ENCODE measurements around the gene EPC1.

The EPC1 gene

GRCh38 chr10:32265756-32266155 is 81.2 kb downstream of the EPC1 start:
- WGBS, 2 donors (ENCODE audit: extremely low coverage in 2 of 2, insufficient read length in 2 of 2, insufficient replicate concordance in 1 of 2) = no CpG with 5 or more reads among the region's 2 CpGs
- H4K8ac ChIP-seq (ENCODE audit: low read depth, low read length) = no peak overlapping the region
- no peak for DNase-seq (ENCODE audit: low spot score)
- no peak overlapping the region for H3K18ac ChIP-seq (ENCODE audit: low read length)
- H3K4me3 ChIP-seq (ENCODE audit: low read length in 2 of 2) = no peak overlapping the region
- H2BK120ac ChIP-seq (ENCODE audit: low read depth, low read length) = no peak overlapping the region
- H4K91ac ChIP-seq (ENCODE audit: low read depth, low read length, poor library complexity) = no peak overlapping the region
- no peak overlapping the region for H3K9ac ChIP-seq (ENCODE audit: low read depth, low read length, poor library complexity)
- H3K23ac ChIP-seq (ENCODE audit: low read depth, low read length, poor library complexity) = no peak overlapping the region
- H3K4ac ChIP-seq (ENCODE audit: low read length) = no peak overlapping the region
- no peaks in the 10 kb centered on the region for H3K4me1 ChIP-seq (ENCODE audit: control insufficient read depth in 2 of 2, insufficient read depth in 1 of 2, low read depth in 1 of 2, low read length in 2 of 2)
- H2BK15ac ChIP-seq (ENCODE audit: low read length) = no peak overlapping the region
- H2BK12ac ChIP-seq (ENCODE audit: low read length) = no peak overlapping the region
- no peak overlapping the region for H2AK5ac ChIP-seq (ENCODE audit: low read depth, low read length)
- H2BK5ac ChIP-seq (ENCODE audit: low read length) = no peak overlapping the region
- no peaks in the 10 kb centered on the region for H3K79me1 ChIP-seq (ENCODE audit: low read depth, low read length)
- H3K14ac ChIP-seq (ENCODE audit: low read length) = no peak overlapping the region
- no peak overlapping the region for H3K27ac ChIP-seq (replicated peaks; ENCODE audit: low read length)
- no peak overlapping the region for H3K4me2 ChIP-seq (ENCODE audit: insufficient read depth, low read length, poor library complexity, severe bottlenecking)
- H3K27me3 ChIP-seq (ENCODE audit: control insufficient read depth in 3 of 3, insufficient read depth in 3 of 3, low read depth in 1 of 3, low read length in 3 of 3) = no peaks in the 10 kb centered on the region
- H3K36me3 ChIP-seq (replicated peaks in 1 of 2; ENCODE audit: control insufficient read depth in 2 of 2, insufficient read depth in 2 of 2, low read length in 2 of 2) = peaks cover 7 to 43% of the 10 kb centered on the region in 2 donors
- H2AFZ ChIP-seq (ENCODE audit: low read length) = no peak overlapping the region
- peaks cover 2 to 10% of the 10 kb centered on the region in 2 donors for H3K9me3 ChIP-seq (replicated peaks in 1 of 2; ENCODE audit: control insufficient read depth in 2 of 2, insufficient read depth in 1 of 2, low read depth in 1 of 2, low read length in 2 of 2)

DNA sequence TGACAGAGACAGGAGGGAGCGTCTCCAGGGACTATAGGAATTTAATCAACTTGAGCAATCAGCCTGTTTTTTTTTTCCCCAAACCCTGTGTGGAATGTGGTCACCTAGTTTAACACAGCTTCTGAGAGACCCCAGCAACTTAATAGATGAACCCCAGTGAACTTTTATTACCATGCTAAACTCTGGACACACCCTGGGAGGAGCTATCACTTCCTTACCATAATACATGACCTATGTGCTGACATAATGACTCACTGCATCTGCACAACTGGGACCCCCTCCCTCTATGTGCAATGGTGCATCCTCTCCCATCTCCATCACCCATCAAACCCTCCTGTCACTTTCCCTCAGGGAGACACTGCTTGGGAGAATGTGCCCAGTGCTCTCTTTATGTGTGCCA is 83.7 kb downstream of the EPC1 start:
- Histone ChIP-seq H3K4me2 (ENCODE audit: insufficient read depth, low read length, poor library complexity, severe bottlenecking) (no peak overlapping the region), H2AFZ (ENCODE audit: low read length) (no peak overlapping the region), H3K18ac (ENCODE audit: low read length) (no peak overlapping the region), H3K4me1 (ENCODE audit: control insufficient read depth in 2 of 2, insufficient read depth in 1 of 2, low read depth in 1 of 2, low read length in 2 of 2) (no peaks in the 10 kb centered on the region), H3K23ac (ENCODE audit: low read depth, low read length, poor library complexity) (no peak overlapping the region), H3K4ac (ENCODE audit: low read length) (no peak overlapping the region), H3K36me3 (replicated peaks in 1 of 2; ENCODE audit: control insufficient read depth in 2 of 2, insufficient read depth in 2 of 2, low read length in 2 of 2) (peaks cover 2 to 19% of the 10 kb centered on the region in 2 donors), H3K27ac (replicated peaks; ENCODE audit: low read length) (no peak overlapping the region), H3K4me3 (ENCODE audit: low read length in 2 of 2) (no peak overlapping the region), H3K14ac (ENCODE audit: low read length) (no peak overlapping the region), H3K27me3 (ENCODE audit: control insufficient read depth in 3 of 3, insufficient read depth in 3 of 3, low read depth in 1 of 3, low read length in 3 of 3) (no peaks in the 10 kb centered on the region), H4K8ac (ENCODE audit: low read depth, low read length) (no peak overlapping the region), H2BK120ac (ENCODE audit: low read depth, low read length) (no peak overlapping the region), H2BK12ac (ENCODE audit: low read length) (no peak overlapping the region), H3K9me3 (replicated peaks in 1 of 2; ENCODE audit: control insufficient read depth in 2 of 2, insufficient read depth in 1 of 2, low read depth in 1 of 2, low read length in 2 of 2) (peaks cover 0 to 4% of the 10 kb centered on the region in 2 donors), H3K9ac (ENCODE audit: low read depth, low read length, poor library complexity) (no peak overlapping the region), H2BK15ac (ENCODE audit: low read length) (no peak overlapping the region), H2BK5ac (ENCODE audit: low read length) (no peak overlapping the region), H3K79me1 (ENCODE audit: low read depth, low read length) (no peaks in the 10 kb centered on the region), H4K91ac (ENCODE audit: low read depth, low read length, poor library complexity) (no peak overlapping the region), H2AK5ac (ENCODE audit: low read depth, low read length) (no peak overlapping the region)
- DNase-seq (ENCODE audit: low spot score) = no peak
- no CpG with 5 or more reads among the region's 1 CpG for WGBS, 2 donors (ENCODE audit: extremely low coverage in 2 of 2, insufficient read length in 2 of 2, insufficient replicate concordance in 1 of 2)

GRCh38 chr10:32259551-32259950 is 87.4 kb downstream of the EPC1 start:
- no peak overlapping the region for H3K27ac ChIP-seq (replicated peaks; ENCODE audit: low read length)
- no peak overlapping the region for H2BK120ac ChIP-seq (ENCODE audit: low read depth, low read length)
- no peaks in the 10 kb centered on the region for H3K9me3 ChIP-seq (replicated peaks in 1 of 2; ENCODE audit: control insufficient read depth in 2 of 2, insufficient read depth in 1 of 2, low read depth in 1 of 2, low read length in 2 of 2)
- no CpG with 5 or more reads among the region's 4 CpGs for WGBS, 2 donors (ENCODE audit: extremely low coverage in 2 of 2, insufficient read length in 2 of 2, insufficient replicate concordance in 1 of 2)
- H3K4me2 ChIP-seq (ENCODE audit: insufficient read depth, low read length, poor library complexity, severe bottlenecking) = no peak overlapping the region
- no peak overlapping the region for H3K9ac ChIP-seq (ENCODE audit: low read depth, low read length, poor library complexity)
- no peak overlapping the region for H2BK12ac ChIP-seq (ENCODE audit: low read length)
- no peak overlapping the region for H3K23ac ChIP-seq (ENCODE audit: low read depth, low read length, poor library complexity)
- DNase-seq (ENCODE audit: low spot score) = no peak
- H2AK5ac ChIP-seq (ENCODE audit: low read depth, low read length) = no peak overlapping the region
- H2BK15ac ChIP-seq (ENCODE audit: low read length) = no peak overlapping the region
- no peak overlapping the region for H2BK5ac ChIP-seq (ENCODE audit: low read length)
- H3K4ac ChIP-seq (ENCODE audit: low read length) = no peak overlapping the region
- no peaks in the 10 kb centered on the region for H3K79me1 ChIP-seq (ENCODE audit: low read depth, low read length)
- no peaks in the 10 kb centered on the region for H3K27me3 ChIP-seq (ENCODE audit: control insufficient read depth in 3 of 3, insufficient read depth in 3 of 3, low read depth in 1 of 3, low read length in 3 of 3)
- no peak overlapping the region for H4K8ac ChIP-seq (ENCODE audit: low read depth, low read length)
- no peak overlapping the region for H4K91ac ChIP-seq (ENCODE audit: low read depth, low read length, poor library complexity)
- no peak overlapping the region for H3K4me3 ChIP-seq (ENCODE audit: low read length in 2 of 2)
- no peaks in the 10 kb centered on the region for H3K4me1 ChIP-seq (ENCODE audit: control insufficient read depth in 2 of 2, insufficient read depth in 1 of 2, low read depth in 1 of 2, low read length in 2 of 2)
- H3K36me3 ChIP-seq (replicated peaks in 1 of 2; ENCODE audit: control insufficient read depth in 2 of 2, insufficient read depth in 2 of 2, low read length in 2 of 2) = no peaks in the 10 kb centered on the region
- H2AFZ ChIP-seq (ENCODE audit: low read length) = no peak overlapping the region
- H3K18ac ChIP-seq (ENCODE audit: low read length) = no peak overlapping the region
- H3K14ac ChIP-seq (ENCODE audit: low read length) = no peak overlapping the region

GRCh38 chr10:32256613-32257437 is 90.1 kb downstream of the EPC1 start:
- H2BK5ac ChIP-seq (ENCODE audit: low read length) = no peak overlapping the region
- no peak overlapping the region for H3K4me2 ChIP-seq (ENCODE audit: insufficient read depth, low read length, poor library complexity, severe bottlenecking)
- no peak overlapping the region for H3K9ac ChIP-seq (ENCODE audit: low read depth, low read length, poor library complexity)
- H3K4ac ChIP-seq (ENCODE audit: low read length) = no peak overlapping the region
- no peak overlapping the region for H4K8ac ChIP-seq (ENCODE audit: low read depth, low read length)
- H3K4me1 ChIP-seq (ENCODE audit: control insufficient read depth in 2 of 2, insufficient read depth in 1 of 2, low read depth in 1 of 2, low read length in 2 of 2) = no peaks in the 10 kb centered on the region
- no peak overlapping the region for H3K4me3 ChIP-seq (ENCODE audit: low read length in 2 of 2)
- no CpG with 5 or more reads among the region's 12 CpGs for WGBS, 2 donors (ENCODE audit: extremely low coverage in 2 of 2, insufficient read length in 2 of 2, insufficient replicate concordance in 1 of 2)
- no peak overlapping the region for H4K91ac ChIP-seq (ENCODE audit: low read depth, low read length, poor library complexity)
- H3K27ac ChIP-seq (replicated peaks; ENCODE audit: low read length) = no peak overlapping the region
- no peak overlapping the region for H3K18ac ChIP-seq (ENCODE audit: low read length)
- H2BK15ac ChIP-seq (ENCODE audit: low read length) = no peak overlapping the region
- no peak overlapping the region for H2BK120ac ChIP-seq (ENCODE audit: low read depth, low read length)
- H3K23ac ChIP-seq (ENCODE audit: low read depth, low read length, poor library complexity) = no peak overlapping the region
- peak overlapping the region; percentile 64 for H2AFZ ChIP-seq (ENCODE audit: low read length)
- no peak overlapping the region for H3K14ac ChIP-seq (ENCODE audit: low read length)
- no peak overlapping the region for H2AK5ac ChIP-seq (ENCODE audit: low read depth, low read length)
- H2BK12ac ChIP-seq (ENCODE audit: low read length) = no peak overlapping the region
- DNase-seq (ENCODE audit: low spot score) = peak; percentile 54
- no peaks in the 10 kb centered on the region for H3K36me3 ChIP-seq (replicated peaks in 1 of 2; ENCODE audit: control insufficient read depth in 2 of 2, insufficient read depth in 2 of 2, low read length in 2 of 2)
- H3K9me3 ChIP-seq (replicated peaks in 1 of 2; ENCODE audit: control insufficient read depth in 2 of 2, insufficient read depth in 1 of 2, low read depth in 1 of 2, low read length in 2 of 2) = no peaks in the 10 kb centered on the region
- H3K79me1 ChIP-seq (ENCODE audit: low read depth, low read length) = no peaks in the 10 kb centered on the region
- H3K27me3 ChIP-seq (ENCODE audit: control insufficient read depth in 3 of 3, insufficient read depth in 3 of 3, low read depth in 1 of 3, low read length in 3 of 3) = no peaks in the 10 kb centered on the region

Data from neuronal stem cell (in vitro differentiated cells).